Neuronal stem cell (in vitro differentiated cells): ENCODE measurements around the gene CPSF4L.

Experiments
- DNase-seq: peaks from one replicate; pipeline ENCODE4 v3.0.0-alpha.2; 2013; ENCODE audit warnings: low spot score
- H2AFZ ChIP-seq: one replicate; pipeline ENCODE4 v1.6.1; 2013; ENCODE audit warnings: mild to moderate bottlenecking, low read length, inconsistent platforms
- H2AK5ac ChIP-seq: 2 replicates; pipeline ENCODE4 v1.6.1; 2013; ENCODE audit warnings: low read depth, mild to moderate bottlenecking, inconsistent platforms, low read length, moderate library complexity, mixed read lengths
- H2BK120ac ChIP-seq: 2 replicates; pipeline ENCODE4 v1.6.1; 2013; ENCODE audit warnings: low read depth, mild to moderate bottlenecking, inconsistent platforms, low read length, moderate library complexity, mixed read lengths
- H2BK12ac ChIP-seq: one replicate; pipeline ENCODE4 v1.6.1; 2013; ENCODE audit warnings: low read length, inconsistent platforms
- H2BK15ac ChIP-seq: 2 replicates; pipeline ENCODE4 v1.6.1; 2013; ENCODE audit warnings: mild to moderate bottlenecking, low read length, inconsistent platforms, mixed read lengths
- H2BK5ac ChIP-seq: one replicate; pipeline ENCODE4 v1.6.1; 2013; ENCODE audit warnings: inconsistent platforms, mild to moderate bottlenecking, low read length, moderate library complexity
- H3K14ac ChIP-seq: one replicate; pipeline ENCODE4 v1.6.1; 2013; ENCODE audit warnings: low read length, inconsistent platforms
- H3K18ac ChIP-seq: 2 replicates; pipeline ENCODE4 v1.6.1; 2013; ENCODE audit warnings: low read length, inconsistent platforms
- H3K23ac ChIP-seq: 2 replicates; pipeline ENCODE4 v1.6.1; 2013; ENCODE audit warnings: low read depth, mild to moderate bottlenecking, mixed read lengths, low read length, inconsistent platforms; ENCODE audit not compliant: poor library complexity
- H3K27ac ChIP-seq: replicated peaks from 3 replicates; pipeline ENCODE4 v1.5.1; 2013; ENCODE audit warnings: low read length, inconsistent platforms
- H3K27me3 ChIP-seq, 3 experiments: 2 replicates each; pipeline ENCODE4 v1.6.1; 2013; ENCODE audit warnings: low read length in 3 of 3, mild to moderate bottlenecking in 2 of 3, inconsistent platforms in 1 of 3, low read depth in 1 of 3, mixed read lengths in 1 of 3, moderate library complexity in 1 of 3; ENCODE audit not compliant: control insufficient read depth in 3 of 3, insufficient read depth in 3 of 3
- H3K36me3 ChIP-seq, 2 donors: replicated peaks in 1 of 2; 2 replicates each; pipeline ENCODE4 v1.6.1; 2013; ENCODE audit warnings: low read length in 2 of 2; ENCODE audit not compliant: control insufficient read depth in 2 of 2, insufficient read depth in 2 of 2
- H3K4ac ChIP-seq: 2 replicates; pipeline ENCODE4 v1.6.1; 2013; ENCODE audit warnings: inconsistent platforms, mild to moderate bottlenecking, low read length, moderate library complexity
- H3K4me1 ChIP-seq, 2 donors: 1 replicate in 1 of 2; 2 replicates in 1 of 2; pipeline ENCODE4 v1.6.1; 2013; ENCODE audit warnings: low read length in 2 of 2, low read depth in 1 of 2; ENCODE audit not compliant: control insufficient read depth in 2 of 2, insufficient read depth in 1 of 2
- H3K4me2 ChIP-seq: one replicate; pipeline ENCODE4 v1.6.1; 2013; ENCODE audit warnings: mild to moderate bottlenecking, low read length, inconsistent platforms; ENCODE audit not compliant: insufficient read depth, poor library complexity, severe bottlenecking
- H3K4me3 ChIP-seq, 2 donors: 2 replicates each; pipeline ENCODE4 v1.5.1; 2013; ENCODE audit warnings: low read length in 2 of 2, mild to moderate bottlenecking in 2 of 2, inconsistent platforms in 1 of 2, moderate library complexity in 1 of 2
- H3K79me1 ChIP-seq: one replicate; pipeline ENCODE4 v1.6.1; 2013; ENCODE audit warnings: low read depth, mild to moderate bottlenecking, inconsistent platforms, low read length, moderate library complexity
- H3K9ac ChIP-seq: one replicate; pipeline ENCODE4 v1.6.1; 2013; ENCODE audit warnings: mild to moderate bottlenecking, low read depth, low read length, inconsistent platforms; ENCODE audit not compliant: poor library complexity
- H3K9me3 ChIP-seq, 2 donors: replicated peaks in 1 of 2; 2 replicates each; pipeline versions ENCODE3 to v1.6.1; 2013; ENCODE audit warnings: low read length in 2 of 2, mild to moderate bottlenecking in 2 of 2, inconsistent platforms in 1 of 2, low read depth in 1 of 2, mixed read lengths in 1 of 2, moderate library complexity in 1 of 2; ENCODE audit not compliant: control insufficient read depth in 2 of 2, insufficient read depth in 1 of 2
- H4K8ac ChIP-seq: one replicate; pipeline ENCODE4 v1.6.1; 2013; ENCODE audit warnings: low read depth, mild to moderate bottlenecking, inconsistent platforms, low read length, moderate library complexity
- H4K91ac ChIP-seq: one replicate; pipeline ENCODE4 v1.6.1; 2013; ENCODE audit warnings: low read length, low read depth, mild to moderate bottlenecking, inconsistent platforms; ENCODE audit not compliant: poor library complexity
- WGBS, 2 donors: extraction: QIAGEN DNeasy Blood & Tissue Kit; methylation state at CpG; one replicate each; pipeline ENCODE4 v1.1.7; 2013; ENCODE audit warnings: missing lambda C conversion rate in 2 of 2, mixed read lengths in 1 of 2; ENCODE audit not compliant: insufficient read length in 2 of 2, insufficient replicate concordance in 1 of 2; ENCODE audit errors: extremely low coverage in 2 of 2; 5-methylcytosine and 5-hydroxymethylcytosine counted together

CPSF4L gene

DNA sequence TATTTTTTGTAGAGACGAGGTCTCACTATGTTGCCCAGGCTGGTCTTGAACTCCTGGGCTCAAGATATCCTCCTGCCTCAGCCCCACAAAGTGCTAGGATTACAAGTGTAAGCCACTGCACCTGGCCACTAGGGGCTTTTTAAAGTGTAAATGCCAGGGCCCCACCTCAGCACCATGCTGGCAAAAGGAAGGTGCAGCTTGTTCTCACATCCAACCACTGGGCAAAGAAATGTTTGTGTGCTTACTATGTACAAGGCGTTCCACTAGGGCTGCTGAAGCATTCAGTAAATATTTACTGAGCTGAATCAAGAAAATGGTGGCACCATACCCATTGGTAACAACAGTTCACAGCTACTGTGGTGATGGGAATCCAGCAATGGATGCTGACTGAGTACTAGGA, 46.2 kb downstream of the CPSF4L start:
- no peak overlapping the region for H2BK15ac ChIP-seq
- no peaks in the 10 kb centered on the region for H3K27me3 ChIP-seq
- DNase-seq, result no peak
- H4K91ac ChIP-seq, result no peak overlapping the region
- H2BK5ac ChIP-seq, result no peak overlapping the region
- no peak overlapping the region for H2AK5ac ChIP-seq
- no peak overlapping the region for H3K14ac ChIP-seq
- no peaks in the 10 kb centered on the region for H3K9me3 ChIP-seq
- H3K18ac ChIP-seq, result no peak overlapping the region
- H3K36me3 ChIP-seq, result peaks cover 0 to 44% of the 10 kb centered on the region in 2 donors
- no peak overlapping the region for H3K4me3 ChIP-seq
- no peak overlapping the region for H3K27ac ChIP-seq
- no CpG with 5 or more reads among the region's 2 CpGs for WGBS, 2 donors
- no peak overlapping the region for H4K8ac ChIP-seq
- no peak overlapping the region for H3K9ac ChIP-seq
- no peak overlapping the region for H2BK12ac ChIP-seq
- H2AFZ ChIP-seq, result no peak overlapping the region
- H3K4me1 ChIP-seq, result no peaks in the 10 kb centered on the region
- no peak overlapping the region for H3K4me2 ChIP-seq
- H3K23ac ChIP-seq, result no peak overlapping the region
- H2BK120ac ChIP-seq, result no peak overlapping the region
- peaks cover 6% of the 10 kb centered on the region for H3K79me1 ChIP-seq
- H3K4ac ChIP-seq, result no peak overlapping the region

DNA sequence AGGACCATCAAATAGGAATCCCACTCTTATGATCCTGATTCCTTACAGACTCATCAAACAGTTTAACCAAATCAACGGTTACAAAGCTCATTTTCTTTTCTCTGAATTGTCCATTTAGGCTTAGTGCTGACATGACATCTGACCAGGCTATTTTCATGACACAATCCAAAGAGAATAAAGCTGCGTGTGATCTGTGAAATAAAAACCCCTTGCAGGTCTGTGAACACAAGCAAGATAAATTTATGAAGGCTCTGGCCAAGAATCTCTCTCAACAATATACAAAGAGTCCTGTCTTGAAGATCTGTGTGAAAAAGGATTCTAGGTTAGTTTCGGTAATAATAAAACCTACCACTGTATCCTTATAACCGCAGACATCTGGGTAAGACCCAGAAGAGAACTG, 46.8 kb downstream of the CPSF4L start:
- Histone ChIP-seq H3K14ac (no peak overlapping the region), H4K91ac (no peak overlapping the region), H3K23ac (no peak overlapping the region), H2AFZ (no peak overlapping the region), H3K18ac (no peak overlapping the region), H2AK5ac (no peak overlapping the region), H3K36me3 (peaks cover 0 to 49% of the 10 kb centered on the region in 2 donors), H3K4ac (no peak overlapping the region), H3K9ac (no peak overlapping the region), H2BK120ac (no peak overlapping the region), H2BK5ac (no peak overlapping the region), H3K4me1 (no peaks in the 10 kb centered on the region), H3K27ac (no peak overlapping the region), H3K4me3 (no peak overlapping the region), H3K9me3 (no peaks in the 10 kb centered on the region), H3K79me1 (peaks cover 6% of the 10 kb centered on the region), H2BK15ac (no peak overlapping the region), H3K4me2 (no peak overlapping the region), H2BK12ac (no peak overlapping the region), H3K27me3 (no peaks in the 10 kb centered on the region), H4K8ac (no peak overlapping the region)
- DNase-seq, result no peak
- WGBS, 2 donors, result no CpG with 5 or more reads among the region's 4 CpGs

DNA sequence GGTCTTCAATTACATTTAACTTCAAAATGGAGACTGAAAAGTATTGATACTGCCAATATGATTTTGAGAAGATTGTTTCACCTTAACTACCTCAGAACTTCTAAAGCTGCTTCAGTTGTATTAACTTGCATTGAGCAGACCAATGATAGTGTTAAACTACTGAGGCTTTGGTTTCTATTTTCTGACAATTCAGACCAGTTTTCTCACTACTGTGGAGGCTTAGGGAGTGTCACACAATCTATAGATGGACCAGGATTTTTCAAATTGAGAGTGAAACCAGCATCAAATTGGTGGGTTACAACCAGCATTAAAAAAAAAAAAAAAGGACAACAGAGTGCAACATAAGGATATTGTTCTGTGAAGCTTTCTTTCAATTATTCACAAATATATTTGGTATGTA, 47.7 kb downstream of the CPSF4L start:
- no peak for DNase-seq
- Histone ChIP-seq H3K79me1 (peaks cover 6% of the 10 kb centered on the region), H3K23ac (no peak overlapping the region), H2BK15ac (no peak overlapping the region), H2BK5ac (no peak overlapping the region), H2AFZ (no peak overlapping the region), H3K27me3 (no peaks in the 10 kb centered on the region), H3K4me3 (no peak overlapping the region), H2BK12ac (no peak overlapping the region), H2BK120ac (no peak overlapping the region), H4K8ac (no peak overlapping the region), H3K14ac (no peak overlapping the region), H3K9ac (no peak overlapping the region), H2AK5ac (no peak overlapping the region), H3K27ac (no peak overlapping the region), H3K4me2 (no peak overlapping the region), H3K4ac (no peak overlapping the region), H3K18ac (no peak overlapping the region), H3K9me3 (no peaks in the 10 kb centered on the region), H3K4me1 (no peaks in the 10 kb centered on the region), H4K91ac (no peak overlapping the region), H3K36me3 (peaks cover 0 to 57% of the 10 kb centered on the region in 2 donors)

DNA sequence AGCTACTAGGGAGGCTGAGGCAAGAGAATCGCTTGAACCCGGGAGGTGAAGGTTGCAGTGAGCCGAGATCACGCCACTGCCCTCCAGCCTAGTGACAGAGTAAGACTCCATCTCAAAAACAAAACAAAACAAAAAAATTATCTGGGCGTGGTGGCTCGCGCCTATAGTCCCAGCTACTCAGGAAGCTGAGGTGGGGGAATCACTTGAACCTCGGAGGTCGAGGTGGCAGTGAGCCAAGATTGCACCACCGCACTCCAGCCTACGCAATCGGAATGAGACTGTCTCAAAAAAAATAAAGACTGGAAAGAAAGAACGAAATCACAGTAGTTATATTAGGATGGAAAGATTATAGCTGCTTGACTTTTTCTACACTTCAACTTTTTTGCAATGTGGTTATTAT, 49.9 kb downstream of the CPSF4L start:
- H3K4ac ChIP-seq, result no peak overlapping the region
- no peak for DNase-seq
- no peaks in the 10 kb centered on the region for H3K4me1 ChIP-seq
- H4K91ac ChIP-seq, result no peak overlapping the region
- no peak overlapping the region for H3K18ac ChIP-seq
- H2BK120ac ChIP-seq, result no peak overlapping the region
- WGBS, 2 donors, result no CpG with 5 or more reads among the region's 13 CpGs
- peaks cover 7 to 73% of the 10 kb centered on the region in 2 donors for H3K36me3 ChIP-seq
- no peak overlapping the region for H3K4me2 ChIP-seq
- H3K4me3 ChIP-seq, result no peak overlapping the region
- H3K27ac ChIP-seq, result no peak overlapping the region
- no peak overlapping the region for H2AK5ac ChIP-seq
- H2BK5ac ChIP-seq, result no peak overlapping the region
- no peak overlapping the region for H3K14ac ChIP-seq
- no peak overlapping the region for H2AFZ ChIP-seq
- no peak overlapping the region for H3K9ac ChIP-seq
- H3K23ac ChIP-seq, result no peak overlapping the region
- no peak overlapping the region for H2BK12ac ChIP-seq
- H3K79me1 ChIP-seq, result peaks cover 6% of the 10 kb centered on the region
- H3K27me3 ChIP-seq, result no peaks in the 10 kb centered on the region
- no peak overlapping the region for H4K8ac ChIP-seq
- H3K9me3 ChIP-seq, result no peaks in the 10 kb centered on the region
- H2BK15ac ChIP-seq, result no peak overlapping the region
